Coronary artery (tissue), 2 donors: ENCODE results near the gene RAB43.
A peak's percentile ranks its signal among the peaks of the same experiment; 100 is the strongest.
"Not testable (repeated sequence)": the region's sequence is repeated elsewhere in the genome, so short reads cannot be mapped to it uniquely, and the experiment has no call there.

ENCODE experiments used
- DNase-seq: peaks from one replicate; pipeline ENCODE4 v3.0.0-alpha.2; 2017; ENCODE audit warnings: low spot score
- H3K27ac ChIP-seq, 2 donors: fragments of 200-600 bp; sonication (generic); one replicate each; pipeline ENCODE4 v1.5.1; 2016 to 2019
- H3K4me3 ChIP-seq: fragments of 200-600 bp; sonication (generic); 2 replicates; pipeline ENCODE4 v1.5.1; 2016; ENCODE audit warnings: mild to moderate bottlenecking, moderate library complexity
- TF ChIP-seq, protein P1 (sequence below): fragments of 200-600 bp; sonication (generic); IDR thresholded peaks from one replicate; pipeline ENCODE4 v1.5.1; 2019; ENCODE audit warnings: antibody characterized with exemption

Gene RAB43

DNA sequence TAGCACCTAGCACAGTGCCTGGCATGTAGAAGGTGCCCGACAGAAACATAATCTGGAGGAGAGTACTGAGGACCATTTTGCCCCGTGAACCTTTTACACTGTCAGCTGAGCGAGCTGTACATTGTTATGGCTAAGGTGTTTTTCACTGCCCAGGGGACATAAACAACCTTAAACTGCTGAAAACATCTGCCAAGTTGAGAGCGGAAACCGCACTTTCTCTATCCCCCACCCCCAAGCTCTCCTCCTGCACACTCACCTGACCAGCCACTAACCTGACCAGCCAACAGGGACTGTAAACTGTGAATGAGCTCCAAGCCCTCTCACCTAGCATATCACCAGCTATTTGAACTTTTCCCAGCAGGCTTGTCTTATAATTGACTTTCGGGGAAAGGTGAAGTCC, 17.6 kb downstream of the RAB43 start:
- H3K27ac ChIP-seq: no peak overlapping the region

DNA sequence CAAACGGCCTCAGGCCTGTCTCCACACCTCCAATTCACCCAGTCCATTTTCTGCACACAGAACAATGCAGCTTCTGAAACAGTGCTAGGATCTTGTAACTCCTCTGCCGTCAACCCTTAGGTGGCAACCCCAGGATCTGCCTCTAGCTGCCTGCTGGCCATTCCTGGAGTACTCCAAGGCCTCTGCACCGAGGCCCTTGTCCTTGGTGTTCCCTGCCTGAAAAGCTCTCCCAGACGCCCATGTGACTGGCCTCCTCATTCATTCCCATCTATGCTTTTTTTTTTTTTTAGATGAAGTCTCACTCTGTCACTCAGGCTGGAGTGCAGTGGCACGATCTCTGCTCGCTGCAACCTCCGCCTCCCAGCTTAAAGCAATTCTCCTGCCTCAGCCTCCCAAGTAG, 18.3 kb downstream of the RAB43 start:
- no peak for DNase-seq
- no peak overlapping the region for H3K27ac ChIP-seq
- H3K4me3 ChIP-seq: no peak overlapping the region
- TF ChIP-seq, protein P1, sequence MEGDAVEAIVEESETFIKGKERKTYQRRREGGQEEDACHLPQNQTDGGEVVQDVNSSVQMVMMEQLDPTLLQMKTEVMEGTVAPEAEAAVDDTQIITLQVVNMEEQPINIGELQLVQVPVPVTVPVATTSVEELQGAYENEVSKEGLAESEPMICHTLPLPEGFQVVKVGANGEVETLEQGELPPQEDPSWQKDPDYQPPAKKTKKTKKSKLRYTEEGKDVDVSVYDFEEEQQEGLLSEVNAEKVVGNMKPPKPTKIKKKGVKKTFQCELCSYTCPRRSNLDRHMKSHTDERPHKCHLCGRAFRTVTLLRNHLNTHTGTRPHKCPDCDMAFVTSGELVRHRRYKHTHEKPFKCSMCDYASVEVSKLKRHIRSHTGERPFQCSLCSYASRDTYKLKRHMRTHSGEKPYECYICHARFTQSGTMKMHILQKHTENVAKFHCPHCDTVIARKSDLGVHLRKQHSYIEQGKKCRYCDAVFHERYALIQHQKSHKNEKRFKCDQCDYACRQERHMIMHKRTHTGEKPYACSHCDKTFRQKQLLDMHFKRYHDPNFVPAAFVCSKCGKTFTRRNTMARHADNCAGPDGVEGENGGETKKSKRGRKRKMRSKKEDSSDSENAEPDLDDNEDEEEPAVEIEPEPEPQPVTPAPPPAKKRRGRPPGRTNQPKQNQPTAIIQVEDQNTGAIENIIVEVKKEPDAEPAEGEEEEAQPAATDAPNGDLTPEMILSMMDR: no peak

More for the DNA sequence above, 17.6 kb downstream of the RAB43 start:
- no peak for DNase-seq
- TF ChIP-seq, protein P1: no peak
- H3K4me3 ChIP-seq: no peak overlapping the region

- no peak overlapping the region for H3K27ac ChIP-seq
- H3K4me3 ChIP-seq: no peak overlapping the region
- TF ChIP-seq, protein P1: no peak
- no peak for DNase-seq
Observed at GRCh38 chr3:129101370-129102138, 20.1 kb downstream of the RAB43 start.

- Histone ChIP-seq H3K4me3 (no peak overlapping the region), H3K27ac (no peak overlapping the region)
- no peak for DNase-seq
- TF ChIP-seq, protein P1: no peak
Observed at GRCh38 chr3:129100274-129100673, 21.3 kb downstream of the RAB43 start.

DNA sequence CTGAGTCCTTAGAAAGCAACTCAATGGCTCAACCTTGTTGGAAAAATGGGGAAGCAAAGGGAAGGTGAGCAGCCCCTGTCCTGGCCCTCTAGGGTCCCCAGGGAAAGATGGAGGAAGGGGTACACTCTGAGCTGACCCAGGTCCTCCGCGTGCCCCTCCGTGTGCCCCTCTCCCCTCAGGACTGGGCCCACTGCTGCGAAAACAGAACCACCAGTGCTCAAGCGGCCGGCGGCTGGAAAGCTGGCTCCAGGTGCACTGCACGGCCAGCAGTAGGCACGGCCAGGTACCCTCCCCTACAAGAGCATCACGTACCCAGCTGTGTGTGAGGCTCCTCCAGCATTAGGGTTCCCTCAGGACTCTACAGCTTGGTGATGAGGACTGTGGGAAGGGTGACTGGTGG, 26.3 kb downstream of the RAB43 start:
- TF ChIP-seq, protein P1: no peak
- Histone ChIP-seq H3K27ac (no peak overlapping the region), H3K4me3 (no peak overlapping the region)
- no peak for DNase-seq

DNA sequence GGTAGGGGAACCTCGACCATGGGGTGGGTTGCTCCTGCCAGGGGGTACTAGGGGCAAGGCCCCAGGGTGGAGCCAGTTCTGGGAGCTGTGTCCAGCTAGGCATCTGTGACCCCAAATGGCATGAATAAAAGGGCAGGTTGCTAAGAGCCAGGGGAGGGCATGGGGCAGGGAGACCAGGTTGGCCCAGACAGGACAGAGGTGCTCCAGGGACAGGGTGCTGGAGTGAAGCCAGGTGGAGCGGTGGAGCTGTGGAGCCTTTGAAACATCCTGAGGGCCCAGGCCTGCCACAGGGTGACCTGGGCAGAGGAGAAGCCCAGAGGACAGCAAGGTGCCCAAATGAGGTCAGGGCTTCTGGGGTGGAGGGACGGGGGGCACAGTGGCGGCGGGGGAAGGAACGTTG, 33.3 kb downstream of the RAB43 start:
- not testable (repeated sequence) for H3K4me3 ChIP-seq, DNase-seq, H3K27ac ChIP-seq

DNA sequence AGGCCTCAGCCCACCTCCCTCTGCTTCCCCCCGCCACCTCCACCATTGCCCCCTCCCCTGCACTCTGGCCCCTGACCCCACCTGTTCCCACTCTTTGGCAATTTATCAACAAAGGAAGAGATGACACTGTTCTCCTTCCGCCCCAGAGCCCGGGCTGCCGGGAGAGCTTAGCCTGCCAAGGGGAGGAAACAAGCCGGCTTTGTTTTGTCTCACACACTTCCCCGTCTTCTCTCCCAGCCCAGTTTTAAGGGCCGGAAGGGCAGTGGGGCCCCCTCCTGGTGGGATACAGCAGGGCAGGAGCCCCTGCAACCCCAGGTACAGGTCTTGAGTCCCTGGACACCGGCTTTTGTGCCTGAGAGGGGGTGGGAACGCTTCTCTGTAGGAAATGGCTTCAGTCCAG, 33.7 kb downstream of the RAB43 start:
- Histone ChIP-seq H3K4me3 (peak overlapping the region; percentile 44), H3K27ac (peak overlapping the region in 1 of 2 donors; percentile 78)
- DNase-seq: not testable (repeated sequence)

DNA sequence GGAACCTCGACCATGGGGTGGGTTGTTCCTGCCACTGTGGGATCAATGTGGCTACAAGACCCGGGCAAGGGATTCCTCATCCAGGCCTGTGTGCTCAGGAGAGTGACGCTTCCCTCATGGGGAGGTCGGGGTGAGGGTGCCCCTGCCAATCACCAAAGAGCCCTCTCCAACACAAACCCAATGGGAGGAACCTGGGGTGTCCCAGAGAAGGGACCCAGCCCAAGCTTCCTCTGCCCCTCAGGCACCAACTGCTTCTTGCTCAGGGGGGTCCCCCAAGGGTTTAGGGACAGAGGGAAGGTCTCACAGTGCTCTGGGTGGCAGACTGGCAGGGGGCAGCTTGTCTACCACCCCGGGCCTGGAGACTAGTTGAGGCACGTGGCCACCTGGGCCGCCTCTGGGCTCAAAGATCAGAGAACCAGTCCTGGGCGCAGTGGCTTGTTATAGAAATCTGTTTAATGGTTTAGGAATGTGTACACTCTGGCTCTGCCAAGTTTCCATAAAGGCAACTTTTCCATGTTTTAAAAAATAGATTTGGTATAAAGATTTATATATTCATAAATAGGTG, 34.4 kb downstream of the RAB43 start:
- Histone ChIP-seq H3K27ac (peak overlapping the region; percentile 68 to 96), H3K4me3 (peak overlapping the region; percentile 31)
- peak; percentile 85 for DNase-seq
- TF ChIP-seq, protein P1: no peak
